HL-60 (cell line): ENCODE results near the gene CD93.

Source experiments
- DNase-seq, 2 experiments: peaks; one replicate each; pipeline ENCODE4 v3.0.0-alpha.2; 2010 to 2020; ENCODE audit warnings: low read depth in 1 of 2, low spot score in 1 of 2
- H3K27ac ChIP-seq: fragments of 250-450 bp; sonication (Bioruptor Pico); replicated peaks from 2 replicates; pipeline ENCODE4 v1.5.1; 2020; ENCODE audit warnings: mild to moderate bottlenecking, moderate library complexity
- H3K27me3 ChIP-seq: fragments of 250-450 bp; sonication (Bioruptor Pico); 2 replicates; pipeline ENCODE4 v1.5.1; 2021; ENCODE audit warnings: mild to moderate bottlenecking, moderate library complexity; ENCODE audit not compliant: insufficient read depth, poor library complexity, severe bottlenecking
- H3K4me3 ChIP-seq: replicated peaks from 2 replicates; pipeline ENCODE4 v1.5.1; 2011; ENCODE audit warnings: mild to moderate bottlenecking, control low read depth, low read length; ENCODE audit not compliant: insufficient read depth
- CTCF ChIP-seq: IDR thresholded peaks from one replicate; pipeline ENCODE4 v1.5.1; 2011; ENCODE audit warnings: low read length, control low read depth, inconsistent platforms; ENCODE audit not compliant: insufficient read depth
- GABPA ChIP-seq: IDR thresholded peaks from 2 replicates; pipeline ENCODE4 v1.6.1; 2012; ENCODE audit warnings: low read depth
- POLR2AphosphoS5 ChIP-seq: IDR thresholded peaks from 2 replicates; pipeline ENCODE4 v1.6.1; 2012; ENCODE audit warnings: low read depth
- REST ChIP-seq: IDR thresholded peaks from 2 replicates; pipeline ENCODE4 v1.6.1; 2012; ENCODE audit warnings: low read depth; ENCODE audit not compliant: insufficient replicate concordance
- SPI1 ChIP-seq: IDR thresholded peaks from 2 replicates; pipeline ENCODE4 v1.6.1; 2012; ENCODE audit warnings: low read depth, mild to moderate bottlenecking, borderline replicate concordance
- long read RNA-seq: library from polyadenylated mRNA; unstranded; transcript quantifications from one replicate; pipeline ENCODE4 v2.0.0, GENCODE V29; 2020

CD93 gene, protein sequence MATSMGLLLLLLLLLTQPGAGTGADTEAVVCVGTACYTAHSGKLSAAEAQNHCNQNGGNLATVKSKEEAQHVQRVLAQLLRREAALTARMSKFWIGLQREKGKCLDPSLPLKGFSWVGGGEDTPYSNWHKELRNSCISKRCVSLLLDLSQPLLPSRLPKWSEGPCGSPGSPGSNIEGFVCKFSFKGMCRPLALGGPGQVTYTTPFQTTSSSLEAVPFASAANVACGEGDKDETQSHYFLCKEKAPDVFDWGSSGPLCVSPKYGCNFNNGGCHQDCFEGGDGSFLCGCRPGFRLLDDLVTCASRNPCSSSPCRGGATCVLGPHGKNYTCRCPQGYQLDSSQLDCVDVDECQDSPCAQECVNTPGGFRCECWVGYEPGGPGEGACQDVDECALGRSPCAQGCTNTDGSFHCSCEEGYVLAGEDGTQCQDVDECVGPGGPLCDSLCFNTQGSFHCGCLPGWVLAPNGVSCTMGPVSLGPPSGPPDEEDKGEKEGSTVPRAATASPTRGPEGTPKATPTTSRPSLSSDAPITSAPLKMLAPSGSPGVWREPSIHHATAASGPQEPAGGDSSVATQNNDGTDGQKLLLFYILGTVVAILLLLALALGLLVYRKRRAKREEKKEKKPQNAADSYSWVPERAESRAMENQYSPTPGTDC
- long read RNA-seq: 0 reads

DNA sequence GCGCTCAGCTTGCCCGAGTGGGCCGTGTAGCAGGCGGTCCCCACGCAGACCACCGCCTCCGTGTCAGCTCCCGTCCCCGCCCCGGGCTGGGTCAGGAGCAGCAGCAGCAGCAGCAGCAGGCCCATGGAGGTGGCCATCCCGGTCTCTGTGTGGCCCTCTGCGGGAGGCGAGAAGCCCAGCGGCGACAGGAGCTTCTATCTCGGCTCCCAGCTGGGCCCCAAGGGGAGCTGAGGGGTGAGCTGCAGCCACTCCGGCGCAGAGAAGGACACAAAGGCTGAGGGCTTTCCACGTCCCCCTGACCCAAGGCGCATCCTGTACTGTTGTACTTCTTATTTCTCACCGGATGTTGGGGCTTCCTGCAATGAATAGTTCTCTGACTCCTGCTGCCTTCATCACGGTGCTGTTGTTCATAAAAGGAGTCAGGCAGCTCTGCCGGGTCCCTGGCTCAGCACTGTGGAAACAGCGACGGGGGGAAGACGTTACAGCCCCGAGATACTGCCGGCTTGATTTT, at the start of gene CD93:
Gene CD93, minus strand, starts transcription at position 269 of the 511 bp plus-strand sequence. Its CDS starts 132 bp downstream, at position 137.
- Histone ChIP-seq H3K27me3 (no peaks in the 10 kb centered on the region), H3K4me3 (no peak within 1 kb of the TSS), H3K27ac (no peak within 1 kb of the TSS)
- DNase-seq: no peak
- TF ChIP-seq POLR2AphosphoS5 (no peak), GABPA (no peak)

DNA sequence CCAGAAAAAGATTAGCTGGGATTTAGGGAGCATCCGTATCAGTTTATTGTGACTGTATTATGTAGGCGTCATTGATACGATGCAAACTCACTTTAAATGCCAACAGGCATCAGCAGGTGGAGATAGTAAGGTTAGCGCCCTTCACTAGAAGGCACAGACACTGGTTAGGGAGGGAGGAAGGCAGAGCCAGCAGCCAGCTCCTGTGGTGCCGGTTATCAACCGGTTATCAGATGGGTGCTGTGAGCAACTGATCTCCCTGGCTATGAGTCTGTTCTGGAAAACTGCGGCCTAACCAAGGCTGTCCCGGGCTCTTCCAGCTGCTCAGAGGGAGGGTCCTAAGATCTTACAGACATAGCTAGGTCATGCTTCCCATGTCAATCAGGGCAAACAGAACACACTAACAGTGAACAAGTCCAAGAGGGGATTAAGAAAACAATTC, 47.5 kb upstream of the CD93 start:
- DNase-seq: no peak
- H3K27me3 ChIP-seq: no peaks in the 10 kb centered on the region
- TF ChIP-seq CTCF (no peak), GABPA (no peak), REST (no peak), SPI1 (no peak), POLR2AphosphoS5 (no peak)
- no peak overlapping the region for H3K4me3 ChIP-seq
- H3K27ac ChIP-seq: no peak overlapping the region

- DNase-seq: no peak
- TF ChIP-seq REST (no peak), SPI1 (no peak), CTCF (no peak)
- no peaks in the 10 kb centered on the region for H3K27me3 ChIP-seq
- H3K4me3 ChIP-seq: no peak overlapping the region
- H3K27ac ChIP-seq: 0 out of 2 replicates have a peak overlapping the region, but pooled peaks have one; percentile 12
These were observed 46.9 kb upstream of the CD93 start for GRCh38 chr20:23132930-23133559.
